H1 (cell line): Measurements from ENCODE around the gene ZNF74. TPM values are rescaled to one million over a fixed set of nuclear protein-coding genes. Genes with fewer than 3 reads are reported as not detected.

ENCODE experiments used
- CBX5 ChIP-seq: fragments of 300-800, 300-1000 bp; sonication (generic); IDR thresholded peaks from 2 replicates; pipeline ENCODE4 v1.7.1; 2016; ENCODE audit warnings: antibody characterized with exemption, low read length, low read depth
- CHD1 ChIP-seq: IDR thresholded peaks from 2 replicates; pipeline ENCODE4 v1.6.1; 2012; ENCODE audit warnings: low read depth, low read length, improper control_type of control experiment
- RBBP5 ChIP-seq: IDR thresholded peaks from 2 replicates; pipeline ENCODE4 v1.7.1; 2012; ENCODE audit warnings: low read depth, mild to moderate bottlenecking, inconsistent platforms, low read length, moderate library complexity, borderline replicate concordance
- SIN3A ChIP-seq, 2 experiments: IDR thresholded peaks in 1 of 2; conservative IDR thresholded peaks in 1 of 2; 2 replicates each; pipeline ENCODE4 v1.6.1; 2011 to 2012; ENCODE audit warnings: low read length in 2 of 2, improper control_type of control experiment in 1 of 2, low read depth in 1 of 2, mild to moderate bottlenecking in 1 of 2
- TAF1 ChIP-seq: IDR thresholded peaks from 2 replicates; pipeline ENCODE4 v1.6.1; 2011; ENCODE audit warnings: mild to moderate bottlenecking, low read depth, low read length
- polyA plus RNA-seq, 7 experiments: library from polyadenylated mRNA; depleted of rRNA in 3 of 7; stranded (reverse) in 5 of 7; unstranded in 2 of 7; fragments of >200 nt in 5 of 7; fragments of 200-250 nt in 2 of 7; gene quantifications; 1 replicate in 5 of 7; 2 replicates in 1 of 7; 4 replicates in 1 of 7; pipeline versions ENCODE4 v1.2.1 to v1.2.3, GENCODE V29; 2011 to 2013; ENCODE audit warnings: missing spikeins in 2 of 7, mixed read lengths in 2 of 7
- total RNA-seq: library from RNA; stranded (reverse); fragmentation: NEBNext Ultra II Directional; extraction: Animal tissue kit (Norgen Biotek cat#: 25700); gene quantifications from 2 replicates; pipeline ENCODE4 v1.2.1, GENCODE V29; 2021
- TF ChIP-seq, protein P1 (sequence below), 3 experiments: IDR thresholded peaks; 1 replicate in 2 of 3; 2 replicates in 1 of 3; pipeline versions ENCODE4 v1.5.1 to v1.6.1; 2011; ENCODE audit warnings: low read length in 3 of 3, mild to moderate bottlenecking in 3 of 3, inconsistent platforms in 2 of 3, low read depth in 1 of 3, moderate library complexity in 1 of 3; ENCODE audit not compliant: insufficient read depth in 1 of 3; ENCODE audit errors: control extremely low read depth in 1 of 3
- TF ChIP-seq, protein P2 (sequence below): IDR thresholded peaks from 2 replicates; pipeline ENCODE4 v1.6.1; 2011; ENCODE audit warnings: low read length, improper control_type of control experiment
- TF ChIP-seq, protein P3 (sequence below): fragments of 300-600 bp; sonication (generic); IDR thresholded peaks from 2 replicates; pipeline ENCODE4 v1.7.1; 2012; ENCODE audit warnings: low read length, moderate library complexity, mild to moderate bottlenecking, inconsistent platforms; ENCODE audit not compliant: insufficient replicate concordance

The ZNF74 gene
- total and polyA plus RNA-seq, 2 of the 8 experiments (the other 6 are each of a cell fraction or from before 2014, with no cell fraction given) = 29.7 to 45.7 TPM

DNA sequence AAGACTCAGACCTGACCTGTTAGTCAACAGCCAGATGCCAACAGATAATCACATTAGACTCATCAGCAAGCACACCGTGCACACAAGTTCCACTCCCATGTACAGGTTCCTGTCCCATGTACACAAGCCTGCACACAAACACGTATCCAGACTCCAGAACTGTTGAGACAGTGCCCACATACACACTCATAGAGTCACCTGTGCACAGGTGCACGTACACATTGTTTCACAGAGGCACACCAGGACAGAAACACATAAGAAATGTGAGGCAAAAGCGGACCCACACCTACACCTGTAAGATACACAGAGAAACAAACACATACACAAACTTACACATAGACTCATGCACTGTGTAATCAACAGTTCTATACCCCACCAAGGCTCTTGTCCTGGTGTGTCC lies 2.7 kb upstream of the ZNF74 start (continued):
- TF ChIP-seq, protein P1, sequence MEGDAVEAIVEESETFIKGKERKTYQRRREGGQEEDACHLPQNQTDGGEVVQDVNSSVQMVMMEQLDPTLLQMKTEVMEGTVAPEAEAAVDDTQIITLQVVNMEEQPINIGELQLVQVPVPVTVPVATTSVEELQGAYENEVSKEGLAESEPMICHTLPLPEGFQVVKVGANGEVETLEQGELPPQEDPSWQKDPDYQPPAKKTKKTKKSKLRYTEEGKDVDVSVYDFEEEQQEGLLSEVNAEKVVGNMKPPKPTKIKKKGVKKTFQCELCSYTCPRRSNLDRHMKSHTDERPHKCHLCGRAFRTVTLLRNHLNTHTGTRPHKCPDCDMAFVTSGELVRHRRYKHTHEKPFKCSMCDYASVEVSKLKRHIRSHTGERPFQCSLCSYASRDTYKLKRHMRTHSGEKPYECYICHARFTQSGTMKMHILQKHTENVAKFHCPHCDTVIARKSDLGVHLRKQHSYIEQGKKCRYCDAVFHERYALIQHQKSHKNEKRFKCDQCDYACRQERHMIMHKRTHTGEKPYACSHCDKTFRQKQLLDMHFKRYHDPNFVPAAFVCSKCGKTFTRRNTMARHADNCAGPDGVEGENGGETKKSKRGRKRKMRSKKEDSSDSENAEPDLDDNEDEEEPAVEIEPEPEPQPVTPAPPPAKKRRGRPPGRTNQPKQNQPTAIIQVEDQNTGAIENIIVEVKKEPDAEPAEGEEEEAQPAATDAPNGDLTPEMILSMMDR (IDR thresholded peaks at IDR 0.05; ENCODE audit: control extremely low read depth in 1 of 3, insufficient read depth in 1 of 3, low read depth in 1 of 3, low read length in 3 of 3) = no peak
- TF ChIP-seq, protein P2, sequence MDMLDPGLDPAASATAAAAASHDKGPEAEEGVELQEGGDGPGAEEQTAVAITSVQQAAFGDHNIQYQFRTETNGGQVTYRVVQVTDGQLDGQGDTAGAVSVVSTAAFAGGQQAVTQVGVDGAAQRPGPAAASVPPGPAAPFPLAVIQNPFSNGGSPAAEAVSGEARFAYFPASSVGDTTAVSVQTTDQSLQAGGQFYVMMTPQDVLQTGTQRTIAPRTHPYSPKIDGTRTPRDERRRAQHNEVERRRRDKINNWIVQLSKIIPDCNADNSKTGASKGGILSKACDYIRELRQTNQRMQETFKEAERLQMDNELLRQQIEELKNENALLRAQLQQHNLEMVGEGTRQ = no peak
- TF ChIP-seq RBBP5 (no peak), TAF1 (no peak), SIN3A (conservative IDR thresholded peaks at IDR 0.05 in 1 of 2, IDR thresholded peaks at IDR 0.05 in 1 of 2; ENCODE audit: low read depth in 1 of 2, low read length in 2 of 2) (no peak), CHD1 (no peak), CBX5 (no peak)
- TF ChIP-seq, protein P3, sequence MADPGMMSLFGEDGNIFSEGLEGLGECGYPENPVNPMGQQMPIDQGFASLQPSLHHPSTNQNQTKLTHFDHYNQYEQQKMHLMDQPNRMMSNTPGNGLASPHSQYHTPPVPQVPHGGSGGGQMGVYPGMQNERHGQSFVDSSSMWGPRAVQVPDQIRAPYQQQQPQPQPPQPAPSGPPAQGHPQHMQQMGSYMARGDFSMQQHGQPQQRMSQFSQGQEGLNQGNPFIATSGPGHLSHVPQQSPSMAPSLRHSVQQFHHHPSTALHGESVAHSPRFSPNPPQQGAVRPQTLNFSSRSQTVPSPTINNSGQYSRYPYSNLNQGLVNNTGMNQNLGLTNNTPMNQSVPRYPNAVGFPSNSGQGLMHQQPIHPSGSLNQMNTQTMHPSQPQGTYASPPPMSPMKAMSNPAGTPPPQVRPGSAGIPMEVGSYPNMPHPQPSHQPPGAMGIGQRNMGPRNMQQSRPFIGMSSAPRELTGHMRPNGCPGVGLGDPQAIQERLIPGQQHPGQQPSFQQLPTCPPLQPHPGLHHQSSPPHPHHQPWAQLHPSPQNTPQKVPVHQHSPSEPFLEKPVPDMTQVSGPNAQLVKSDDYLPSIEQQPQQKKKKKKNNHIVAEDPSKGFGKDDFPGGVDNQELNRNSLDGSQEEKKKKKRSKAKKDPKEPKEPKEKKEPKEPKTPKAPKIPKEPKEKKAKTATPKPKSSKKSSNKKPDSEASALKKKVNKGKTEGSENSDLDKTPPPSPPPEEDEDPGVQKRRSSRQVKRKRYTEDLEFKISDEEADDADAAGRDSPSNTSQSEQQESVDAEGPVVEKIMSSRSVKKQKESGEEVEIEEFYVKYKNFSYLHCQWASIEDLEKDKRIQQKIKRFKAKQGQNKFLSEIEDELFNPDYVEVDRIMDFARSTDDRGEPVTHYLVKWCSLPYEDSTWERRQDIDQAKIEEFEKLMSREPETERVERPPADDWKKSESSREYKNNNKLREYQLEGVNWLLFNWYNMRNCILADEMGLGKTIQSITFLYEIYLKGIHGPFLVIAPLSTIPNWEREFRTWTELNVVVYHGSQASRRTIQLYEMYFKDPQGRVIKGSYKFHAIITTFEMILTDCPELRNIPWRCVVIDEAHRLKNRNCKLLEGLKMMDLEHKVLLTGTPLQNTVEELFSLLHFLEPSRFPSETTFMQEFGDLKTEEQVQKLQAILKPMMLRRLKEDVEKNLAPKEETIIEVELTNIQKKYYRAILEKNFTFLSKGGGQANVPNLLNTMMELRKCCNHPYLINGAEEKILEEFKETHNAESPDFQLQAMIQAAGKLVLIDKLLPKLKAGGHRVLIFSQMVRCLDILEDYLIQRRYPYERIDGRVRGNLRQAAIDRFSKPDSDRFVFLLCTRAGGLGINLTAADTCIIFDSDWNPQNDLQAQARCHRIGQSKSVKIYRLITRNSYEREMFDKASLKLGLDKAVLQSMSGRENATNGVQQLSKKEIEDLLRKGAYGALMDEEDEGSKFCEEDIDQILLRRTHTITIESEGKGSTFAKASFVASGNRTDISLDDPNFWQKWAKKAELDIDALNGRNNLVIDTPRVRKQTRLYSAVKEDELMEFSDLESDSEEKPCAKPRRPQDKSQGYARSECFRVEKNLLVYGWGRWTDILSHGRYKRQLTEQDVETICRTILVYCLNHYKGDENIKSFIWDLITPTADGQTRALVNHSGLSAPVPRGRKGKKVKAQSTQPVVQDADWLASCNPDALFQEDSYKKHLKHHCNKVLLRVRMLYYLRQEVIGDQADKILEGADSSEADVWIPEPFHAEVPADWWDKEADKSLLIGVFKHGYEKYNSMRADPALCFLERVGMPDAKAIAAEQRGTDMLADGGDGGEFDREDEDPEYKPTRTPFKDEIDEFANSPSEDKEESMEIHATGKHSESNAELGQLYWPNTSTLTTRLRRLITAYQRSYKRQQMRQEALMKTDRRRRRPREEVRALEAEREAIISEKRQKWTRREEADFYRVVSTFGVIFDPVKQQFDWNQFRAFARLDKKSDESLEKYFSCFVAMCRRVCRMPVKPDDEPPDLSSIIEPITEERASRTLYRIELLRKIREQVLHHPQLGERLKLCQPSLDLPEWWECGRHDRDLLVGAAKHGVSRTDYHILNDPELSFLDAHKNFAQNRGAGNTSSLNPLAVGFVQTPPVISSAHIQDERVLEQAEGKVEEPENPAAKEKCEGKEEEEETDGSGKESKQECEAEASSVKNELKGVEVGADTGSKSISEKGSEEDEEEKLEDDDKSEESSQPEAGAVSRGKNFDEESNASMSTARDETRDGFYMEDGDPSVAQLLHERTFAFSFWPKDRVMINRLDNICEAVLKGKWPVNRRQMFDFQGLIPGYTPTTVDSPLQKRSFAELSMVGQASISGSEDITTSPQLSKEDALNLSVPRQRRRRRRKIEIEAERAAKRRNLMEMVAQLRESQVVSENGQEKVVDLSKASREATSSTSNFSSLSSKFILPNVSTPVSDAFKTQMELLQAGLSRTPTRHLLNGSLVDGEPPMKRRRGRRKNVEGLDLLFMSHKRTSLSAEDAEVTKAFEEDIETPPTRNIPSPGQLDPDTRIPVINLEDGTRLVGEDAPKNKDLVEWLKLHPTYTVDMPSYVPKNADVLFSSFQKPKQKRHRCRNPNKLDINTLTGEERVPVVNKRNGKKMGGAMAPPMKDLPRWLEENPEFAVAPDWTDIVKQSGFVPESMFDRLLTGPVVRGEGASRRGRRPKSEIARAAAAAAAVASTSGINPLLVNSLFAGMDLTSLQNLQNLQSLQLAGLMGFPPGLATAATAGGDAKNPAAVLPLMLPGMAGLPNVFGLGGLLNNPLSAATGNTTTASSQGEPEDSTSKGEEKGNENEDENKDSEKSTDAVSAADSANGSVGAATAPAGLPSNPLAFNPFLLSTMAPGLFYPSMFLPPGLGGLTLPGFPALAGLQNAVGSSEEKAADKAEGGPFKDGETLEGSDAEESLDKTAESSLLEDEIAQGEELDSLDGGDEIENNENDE = no peak
